ENCODE measurements around the gene NR6A1.

- TF ChIP-seq, protein P1, sequence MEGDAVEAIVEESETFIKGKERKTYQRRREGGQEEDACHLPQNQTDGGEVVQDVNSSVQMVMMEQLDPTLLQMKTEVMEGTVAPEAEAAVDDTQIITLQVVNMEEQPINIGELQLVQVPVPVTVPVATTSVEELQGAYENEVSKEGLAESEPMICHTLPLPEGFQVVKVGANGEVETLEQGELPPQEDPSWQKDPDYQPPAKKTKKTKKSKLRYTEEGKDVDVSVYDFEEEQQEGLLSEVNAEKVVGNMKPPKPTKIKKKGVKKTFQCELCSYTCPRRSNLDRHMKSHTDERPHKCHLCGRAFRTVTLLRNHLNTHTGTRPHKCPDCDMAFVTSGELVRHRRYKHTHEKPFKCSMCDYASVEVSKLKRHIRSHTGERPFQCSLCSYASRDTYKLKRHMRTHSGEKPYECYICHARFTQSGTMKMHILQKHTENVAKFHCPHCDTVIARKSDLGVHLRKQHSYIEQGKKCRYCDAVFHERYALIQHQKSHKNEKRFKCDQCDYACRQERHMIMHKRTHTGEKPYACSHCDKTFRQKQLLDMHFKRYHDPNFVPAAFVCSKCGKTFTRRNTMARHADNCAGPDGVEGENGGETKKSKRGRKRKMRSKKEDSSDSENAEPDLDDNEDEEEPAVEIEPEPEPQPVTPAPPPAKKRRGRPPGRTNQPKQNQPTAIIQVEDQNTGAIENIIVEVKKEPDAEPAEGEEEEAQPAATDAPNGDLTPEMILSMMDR (conservative IDR thresholded peaks at IDR 0.05 in 1 of 2, IDR thresholded peaks at IDR 0.05 in 1 of 2; ENCODE audit: extremely low read depth in 1 of 2, insufficient read depth in 1 of 2, low read depth in 1 of 2, low read length in 2 of 2), result no peak
- no peak for TF ChIP-seq EZH2 (IDR thresholded peaks at IDR 0.05; ENCODE audit: borderline replicate concordance, low read length)
Observed at GRCh38 chr9:124506433-124506832, 264.7 kb downstream of the NR6A1 start.

All from mammary epithelial cell (primary cell).